Progenitor cell of endocrine pancreas (in vitro differentiated cells): Measurements from ENCODE around the gene ARHGAP30. TPM values are rescaled to one million over a fixed set of nuclear protein-coding genes. Genes with fewer than 3 reads are reported as not detected.
A peak's percentile ranks its signal among the peaks of the same experiment; 100 is the strongest.

Experiments used
- DNase-seq: peaks from one replicate; pipeline ENCODE4 v3.0.0; 2021; ENCODE audit warnings: low spot score; ENCODE audit not compliant: unreplicated experiment
- H3K27ac Mint-ChIP-seq: 2 replicates; pipeline ENCODE4 v1.8.0; 2021; ENCODE audit warnings: mild to moderate bottlenecking, moderate library complexity, mixed read lengths
- H3K27me3 Mint-ChIP-seq: 2 replicates; pipeline ENCODE4 v1.8.0; 2021; ENCODE audit warnings: mixed read lengths
- H3K36me3 Mint-ChIP-seq: 2 replicates; pipeline ENCODE4 v1.8.0; 2022; ENCODE audit warnings: mixed read lengths; ENCODE audit not compliant: insufficient read depth
- H3K4me1 Mint-ChIP-seq: 2 replicates; pipeline ENCODE4 v1.8.0; 2021; ENCODE audit warnings: low read depth, mixed read lengths
- H3K4me3 Mint-ChIP-seq: 2 replicates; pipeline ENCODE4 v1.8.0; 2021; ENCODE audit warnings: low read depth, mild to moderate bottlenecking, moderate library complexity, mixed read lengths
- H3K9me3 Mint-ChIP-seq: 2 replicates; pipeline ENCODE4 v1.8.0; 2021; ENCODE audit warnings: low read depth, mixed read lengths
- CTCF ChIP-seq: fragments of 200-600 bp; sonication (generic); IDR thresholded peaks from one replicate; pipeline ENCODE4 v1.5.0; 2021; ENCODE audit warnings: antibody characterized with exemption, mild to moderate bottlenecking; ENCODE audit not compliant: unreplicated experiment
- total RNA-seq: library from RNA; stranded (reverse); gene quantifications from 2 replicates; pipeline ENCODE4 v1.2.1, GENCODE V29; 2021

The ARHGAP30 gene
- total RNA-seq, 1 donor from 2014 or later, result not detected

- H3K27ac Mint-ChIP-seq, result no peak overlapping the region
- no peak for DNase-seq
- peaks cover 2% of the 10 kb centered on the region for H3K36me3 Mint-ChIP-seq
- peaks cover 27% of the 10 kb centered on the region for H3K4me1 Mint-ChIP-seq
- TF ChIP-seq CTCF, result no peak
- H3K4me3 Mint-ChIP-seq, result no peak overlapping the region
- no peaks in the 10 kb centered on the region for H3K9me3 Mint-ChIP-seq
- H3K27me3 Mint-ChIP-seq, result no peaks in the 10 kb centered on the region
These were observed 57.3 kb downstream of the ARHGAP30 start for GRCh38 chr1:161012420-161012819.

- H3K27me3 Mint-ChIP-seq, result no peaks in the 10 kb centered on the region
- peaks cover 4% of the 10 kb centered on the region for H3K36me3 Mint-ChIP-seq
- no peak for DNase-seq
- no peak overlapping the region for H3K4me3 Mint-ChIP-seq
- H3K27ac Mint-ChIP-seq, result peak overlapping the region; percentile 69
- peaks cover 20% of the 10 kb centered on the region for H3K4me1 Mint-ChIP-seq
- no peak for TF ChIP-seq CTCF
- no peaks in the 10 kb centered on the region for H3K9me3 Mint-ChIP-seq
These were observed 60.0 kb downstream of the ARHGAP30 start for GRCh38 chr1:161009602-161010211.

GRCh38 chr1:161008869-161009510 is 60.7 kb downstream of the ARHGAP30 start:
- peak overlapping the region; percentile 74 for H3K27ac Mint-ChIP-seq
- DNase-seq, result no peak
- TF ChIP-seq CTCF, result no peak
- H3K9me3 Mint-ChIP-seq, result no peaks in the 10 kb centered on the region
- H3K4me1 Mint-ChIP-seq, result peaks cover 15% of the 10 kb centered on the region
- no peak overlapping the region for H3K4me3 Mint-ChIP-seq
- H3K27me3 Mint-ChIP-seq, result no peaks in the 10 kb centered on the region
- peaks cover 4% of the 10 kb centered on the region for H3K36me3 Mint-ChIP-seq

GRCh38 chr1:161007369-161007768 is 62.3 kb downstream of the ARHGAP30 start:
- no peaks in the 10 kb centered on the region for H3K27me3 Mint-ChIP-seq
- no peaks in the 10 kb centered on the region for H3K9me3 Mint-ChIP-seq
- no peak overlapping the region for H3K4me3 Mint-ChIP-seq
- H3K36me3 Mint-ChIP-seq, result peaks cover 4% of the 10 kb centered on the region
- H3K27ac Mint-ChIP-seq, result no peak overlapping the region
- no peak for DNase-seq
- peaks cover 7% of the 10 kb centered on the region for H3K4me1 Mint-ChIP-seq
- TF ChIP-seq CTCF, result no peak

GRCh38 chr1:161006563-161006962 is 63.1 kb downstream of the ARHGAP30 start:
- H3K4me1 Mint-ChIP-seq, result peaks cover 7% of the 10 kb centered on the region
- DNase-seq, result no peak
- no peak overlapping the region for H3K27ac Mint-ChIP-seq

More at GRCh38 chr1:161006563-161006962, 63.1 kb downstream of the ARHGAP30 start:
- Mint-ChIP-seq H3K4me3 (no peak overlapping the region), H3K27me3 (no peaks in the 10 kb centered on the region), H3K9me3 (no peaks in the 10 kb centered on the region), H3K36me3 (peaks cover 5% of the 10 kb centered on the region)
- TF ChIP-seq CTCF, result no peak
